Measurements from ENCODE around the gene IL36B.

The IL36B gene

DNA sequence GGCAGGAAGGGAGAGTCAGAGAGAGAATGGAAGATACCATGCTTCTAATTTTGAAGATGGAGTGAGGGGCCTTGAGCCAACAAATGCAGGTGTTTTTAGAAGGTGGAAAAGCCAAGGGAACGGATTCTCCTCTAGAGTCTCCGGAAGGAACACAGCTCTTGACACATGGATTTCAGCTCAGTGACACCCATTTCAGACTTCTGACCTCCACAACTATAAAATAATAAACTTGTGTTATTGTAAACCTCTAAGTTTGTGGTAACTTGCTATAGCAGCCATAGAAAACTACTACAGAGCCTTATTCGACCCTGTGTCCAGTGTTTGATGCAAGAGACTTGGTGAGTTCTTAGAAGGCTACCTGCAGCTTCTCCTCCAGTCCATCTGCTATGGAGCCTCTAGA lies 22.9 kb upstream of the IL36B start:
- DNase-seq (ENCODE audit: low read depth) = no peak

- no peak for DNase-seq (ENCODE audit: low read depth)
Measured at GRCh38 chr2:113075030-113075429, 22.4 kb upstream of the IL36B start.

- no peak for DNase-seq (ENCODE audit: low read depth)
Measured at GRCh38 chr2:113073325-113073834, 20.7 kb upstream of the IL36B start.

- DNase-seq (ENCODE audit: low read depth) = no peak
Measured at GRCh38 chr2:113072584-113072983, 19.9 kb upstream of the IL36B start.

DNA sequence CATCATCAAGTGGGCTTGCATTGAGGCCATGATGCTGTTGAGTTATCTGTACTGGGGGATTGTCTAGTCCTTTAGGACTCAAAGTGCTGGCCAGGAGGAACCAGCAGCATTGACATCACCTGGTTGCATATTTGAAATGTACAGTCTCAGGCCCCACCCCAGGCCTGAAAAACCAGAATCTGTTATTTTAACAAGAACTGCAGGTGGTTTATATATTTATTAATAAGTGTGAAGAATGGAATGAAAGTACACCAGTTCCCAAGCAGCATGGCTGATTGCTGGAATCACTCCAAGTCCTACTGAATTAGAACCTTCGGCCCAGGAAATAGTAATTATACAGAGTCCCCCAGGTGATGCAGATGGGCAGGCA lies 17.9 kb upstream of the IL36B start:
- DNase-seq (ENCODE audit: low read depth) = no peak

GRCh38 chr2:113069676-113070605 lies 17.3 kb upstream of the IL36B start:
- no peak for DNase-seq (ENCODE audit: low read depth)

DNA sequence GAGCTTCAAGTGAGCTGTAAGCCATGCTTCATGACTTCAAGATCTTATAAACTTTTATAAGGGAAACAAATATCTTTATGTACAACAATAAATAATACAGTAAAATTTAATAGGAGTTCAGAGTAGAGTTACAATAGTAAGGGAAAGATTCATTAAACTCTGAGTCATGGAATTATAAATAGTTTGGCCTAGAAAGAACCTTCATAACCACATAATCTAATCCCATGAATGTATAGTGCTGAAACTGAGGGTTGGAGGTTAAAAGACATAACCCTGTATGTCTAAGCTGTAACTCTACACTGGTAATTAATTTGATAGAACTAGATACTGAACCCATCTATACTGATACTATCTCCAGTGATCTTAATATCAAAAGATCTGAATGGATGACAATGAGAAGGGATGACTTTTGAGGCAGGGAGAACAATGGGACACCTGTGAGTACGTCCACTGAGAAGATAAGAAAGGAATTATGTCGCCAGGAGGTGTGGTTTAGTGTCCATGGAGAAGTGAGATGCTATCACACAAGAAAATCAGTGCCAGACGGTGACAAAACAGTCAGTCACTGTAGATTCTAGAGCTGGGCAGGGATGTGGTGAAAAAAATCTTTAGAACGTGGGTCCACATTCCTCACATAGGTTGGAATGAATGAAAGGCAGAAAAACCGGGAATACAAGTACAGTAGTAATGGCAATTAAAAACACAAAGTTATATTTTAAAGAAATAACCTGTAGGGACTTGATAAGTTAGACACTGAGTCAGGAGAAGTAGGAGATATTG lies 16.2 kb upstream of the IL36B start:
- DNase-seq (ENCODE audit: low read depth) = no peak

- DNase-seq (ENCODE audit: low read depth) = no peak
Measured at GRCh38 chr2:113068249-113068648, 15.6 kb upstream of the IL36B start.

- DNase-seq (ENCODE audit: low read depth) = no peak
Measured at GRCh38 chr2:113067681-113068080, 15.0 kb upstream of the IL36B start, which contains the start of gene IL1F10. Gene IL1F10 (plus strand): TSS chr2:113067970. CDS start chr2:113072739, 4,769 bp downstream.

- no peak for DNase-seq (ENCODE audit: low read depth)
Measured at GRCh38 chr2:113064898-113065297, 12.2 kb upstream of the IL36B start.

DNA sequence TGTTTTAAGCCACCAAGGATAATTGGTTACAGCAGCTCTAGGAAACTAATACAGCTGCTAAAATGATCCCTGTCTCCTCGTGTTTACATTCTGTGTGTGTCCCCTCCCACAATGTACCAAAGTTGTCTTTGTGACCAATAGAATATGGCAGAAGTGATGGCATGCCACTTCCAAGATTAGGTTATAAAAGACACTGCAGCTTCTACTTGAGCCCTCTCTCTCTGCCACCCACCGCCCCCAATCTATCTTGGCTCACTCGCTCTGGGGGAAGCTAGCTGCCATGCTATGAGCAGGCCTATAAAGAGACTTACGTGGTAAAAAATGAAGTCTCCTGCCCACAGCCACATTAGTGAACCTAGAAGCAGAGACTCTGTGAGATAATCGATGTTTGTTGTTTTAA lies 11.6 kb upstream of the IL36B start:
- no peak for DNase-seq (ENCODE audit: low read depth)

DNA sequence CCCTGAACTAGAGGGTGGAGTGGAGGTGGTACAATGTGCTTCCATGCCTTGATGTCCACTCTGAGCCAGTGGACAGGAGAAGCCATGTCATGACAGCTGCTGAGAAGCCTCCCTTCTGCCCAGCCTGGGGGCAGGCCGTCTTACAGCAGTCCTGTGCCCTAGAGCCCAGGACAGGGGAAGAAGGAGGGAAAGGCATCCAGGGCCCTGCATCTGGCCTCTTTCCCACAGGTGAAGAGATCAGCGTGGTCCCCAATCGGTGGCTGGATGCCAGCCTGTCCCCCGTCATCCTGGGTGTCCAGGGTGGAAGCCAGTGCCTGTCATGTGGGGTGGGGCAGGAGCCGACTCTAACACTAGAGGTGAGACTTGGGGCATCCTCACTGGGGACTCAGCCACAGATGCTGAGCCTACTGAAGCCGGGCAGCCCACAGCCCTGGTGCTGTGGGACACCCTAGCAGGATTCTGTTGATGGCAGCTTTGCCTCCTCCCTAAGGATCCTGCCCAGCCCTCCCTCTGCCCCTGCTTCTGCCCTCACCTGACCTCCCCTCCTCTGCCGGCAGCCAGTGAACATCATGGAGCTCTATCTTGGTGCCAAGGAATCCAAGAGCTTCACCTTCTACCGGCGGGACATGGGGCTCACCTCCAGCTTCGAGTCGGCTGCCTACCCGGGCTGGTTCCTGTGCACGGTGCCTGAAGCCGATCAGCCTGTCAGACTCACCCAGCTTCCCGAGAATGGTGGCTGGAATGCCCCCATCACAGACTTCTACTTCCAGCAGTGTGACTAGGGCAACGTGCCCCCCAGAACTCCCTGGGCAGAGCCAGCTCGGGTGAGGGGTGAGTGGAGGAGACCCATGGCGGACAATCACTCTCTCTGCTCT lies 9.5 kb upstream of the IL36B start:
- no peak for DNase-seq (ENCODE audit: low read depth)

DNA sequence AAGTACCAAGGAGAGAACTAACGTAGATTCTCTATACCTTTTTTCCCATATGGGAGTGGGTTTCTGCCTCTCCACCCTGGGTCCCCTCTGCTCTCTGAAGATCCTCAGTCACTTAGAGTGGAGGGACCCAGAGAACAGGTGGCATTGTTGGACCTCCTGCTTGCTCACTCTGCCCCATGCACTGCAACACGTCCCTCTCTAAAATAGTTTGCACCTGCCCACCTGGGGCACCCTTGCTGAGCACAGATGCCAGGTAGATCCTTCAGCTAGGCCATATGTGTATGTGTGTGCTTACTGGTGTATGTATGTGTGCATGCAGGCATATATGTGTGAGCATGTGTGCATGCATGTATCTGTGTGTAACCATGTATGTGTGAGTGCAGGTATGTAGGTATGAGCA lies 8.6 kb upstream of the IL36B start:
- DNase-seq (ENCODE audit: low read depth) = no peak

DNA sequence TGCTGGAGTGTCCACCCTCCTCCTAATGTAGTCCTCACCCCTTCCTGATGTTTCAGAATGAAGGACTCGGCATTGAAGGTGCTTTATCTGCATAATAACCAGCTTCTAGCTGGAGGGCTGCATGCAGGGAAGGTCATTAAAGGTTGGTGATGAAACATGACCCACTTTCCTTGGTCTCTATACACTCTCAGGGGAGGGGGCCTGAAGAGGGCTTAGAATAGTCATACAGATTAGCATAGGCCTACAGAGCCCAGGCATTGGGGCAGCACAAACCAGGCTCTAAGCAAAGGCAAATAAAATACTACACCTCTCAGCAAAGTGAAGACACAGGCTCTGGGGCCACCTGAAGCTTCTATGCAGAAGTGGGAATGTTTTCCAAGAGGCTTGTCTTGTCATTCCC lies 8.1 kb upstream of the IL36B start:
- no peak for DNase-seq (ENCODE audit: low read depth)

GRCh38 chr2:113060396-113060795 lies 7.7 kb upstream of the IL36B start:
- no peak for DNase-seq (ENCODE audit: low read depth)

- no peak for DNase-seq (ENCODE audit: low read depth)
Measured at GRCh38 chr2:113058998-113059960, 6.6 kb upstream of the IL36B start, which contains the start of gene IL36RN. Gene IL36RN (plus strand): TSS chr2:113059198. CDS start chr2:113059439, 241 bp downstream.

GRCh38 chr2:113058411-113058994 lies 5.8 kb upstream of the IL36B start:
- DNase-seq (ENCODE audit: low read depth) = no peak

- no peak for DNase-seq (ENCODE audit: low read depth)
Measured at GRCh38 chr2:113057117-113057516, 4.5 kb upstream of the IL36B start.

DNA sequence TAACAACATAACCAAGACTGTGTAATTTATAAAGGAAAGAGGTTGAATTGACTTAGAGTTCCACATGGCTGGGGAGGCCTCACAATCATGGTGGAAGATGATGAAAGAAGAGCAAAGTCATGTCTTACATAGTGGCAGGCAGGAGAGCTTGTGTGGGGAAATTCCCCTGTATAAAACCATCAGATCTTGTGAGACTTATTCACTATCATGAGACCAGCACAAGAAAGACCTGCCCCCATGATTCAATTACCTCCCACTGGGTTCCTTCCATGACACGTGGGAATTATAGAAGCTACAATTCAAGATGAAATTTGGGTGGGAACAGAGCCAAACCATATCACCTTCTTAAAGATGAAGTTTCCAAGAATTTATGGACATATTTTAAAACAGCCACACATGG lies 3.9 kb upstream of the IL36B start:
- DNase-seq (ENCODE audit: low read depth) = no peak

DNA sequence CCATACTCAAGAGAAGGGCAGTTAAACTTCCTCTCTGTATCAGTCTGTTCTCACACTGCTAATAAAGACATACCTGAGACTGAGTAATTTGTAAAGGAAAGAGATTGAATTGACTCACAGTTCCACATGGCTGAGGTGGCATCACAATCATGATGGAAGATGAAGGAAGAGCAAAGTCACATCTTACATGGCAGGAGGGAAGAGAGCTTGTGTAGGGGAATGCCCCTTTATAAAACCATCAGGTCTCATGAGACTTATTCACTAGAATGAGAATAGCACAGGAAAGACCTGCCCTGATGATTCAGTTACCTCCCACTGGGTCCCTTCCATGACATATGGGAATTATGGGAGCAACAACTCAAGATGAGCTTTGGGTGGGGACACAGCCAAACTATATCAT lies 1.4 kb upstream of the IL36B start:
- DNase-seq (ENCODE audit: low read depth) = no peak

All from HS-5 (cell line).